BE2C (cell line): ENCODE results near the gene DSCAM.

Source experiments
- DNase-seq: peaks from one replicate; pipeline ENCODE4 v3.0.0-alpha.2; 2020
- H3K27me3 ChIP-seq: fragments of 250-450 bp; sonication (Bioruptor Pico); 2 replicates; pipeline ENCODE4 v1.5.1; 2020; ENCODE audit warnings: mild to moderate bottlenecking
- H3K36me3 ChIP-seq: fragments of 250-450 bp; sonication (Bioruptor Pico); 2 replicates; pipeline ENCODE4 v1.5.1; 2020; ENCODE audit warnings: mild to moderate bottlenecking
- H3K4me1 ChIP-seq: fragments of 250-450 bp; sonication (Bioruptor Pico); 2 replicates; pipeline ENCODE4 v1.5.1; 2020
- H3K4me3 ChIP-seq: 2 replicates; pipeline ENCODE4 v1.5.1; 2011; ENCODE audit warnings: low read depth, low read length
- H3K9me3 ChIP-seq: fragments of 250-450 bp; sonication (Bioruptor Pico); 2 replicates; pipeline ENCODE4 v1.5.1; 2020
- CTCF ChIP-seq: IDR thresholded peaks from 2 replicates; pipeline ENCODE4 v1.5.1; 2012; ENCODE audit warnings: mild to moderate bottlenecking, low read depth, low read length

The DSCAM gene

GRCh38 chr21:40833184-40833583 is 13.8 kb downstream of the DSCAM start:
- no peak overlapping the region for H3K4me3 ChIP-seq
- no peak for TF ChIP-seq CTCF
- no peak for DNase-seq
- H3K4me1 ChIP-seq = no peaks in the 10 kb centered on the region
- H3K9me3 ChIP-seq = no peaks in the 10 kb centered on the region; the same call in 1 of the 2 replicates
- no peaks in the 10 kb centered on the region for H3K36me3 ChIP-seq
- H3K27me3 ChIP-seq = no peaks in the 10 kb centered on the region

GRCh38 chr21:40832316-40832715 is 14.6 kb downstream of the DSCAM start:
- TF ChIP-seq CTCF = no peak
- H3K4me1 ChIP-seq = no peaks in the 10 kb centered on the region
- no peak for DNase-seq
- H3K27me3 ChIP-seq = no peaks in the 10 kb centered on the region
- no peaks in the 10 kb centered on the region; the same call in 1 of the 2 replicates for H3K9me3 ChIP-seq
- H3K4me3 ChIP-seq = no peak overlapping the region
- no peaks in the 10 kb centered on the region for H3K36me3 ChIP-seq

- no peak for DNase-seq
- H3K36me3 ChIP-seq = no peaks in the 10 kb centered on the region
- no peak for TF ChIP-seq CTCF
Observed at GRCh38 chr21:40830836-40831235, 16.1 kb downstream of the DSCAM start.

GRCh38 chr21:40829791-40830190 is 17.2 kb downstream of the DSCAM start:
- Histone ChIP-seq H3K9me3 (no peaks in the 10 kb centered on the region; the same call in 1 of the 2 replicates), H3K36me3 (no peaks in the 10 kb centered on the region), H3K27me3 (no peaks in the 10 kb centered on the region), H3K4me3 (no peak overlapping the region), H3K4me1 (no peaks in the 10 kb centered on the region)
- no peak for DNase-seq
- TF ChIP-seq CTCF = no peak

More at GRCh38 chr21:40830836-40831235, 16.1 kb downstream of the DSCAM start:
- Histone ChIP-seq H3K4me1 (no peaks in the 10 kb centered on the region), H3K27me3 (no peaks in the 10 kb centered on the region), H3K4me3 (no peak overlapping the region), H3K9me3 (no peaks in the 10 kb centered on the region; the same call in 1 of the 2 replicates)

- TF ChIP-seq CTCF = no peak
- DNase-seq = no peak
- Histone ChIP-seq H3K4me1 (no peaks in the 10 kb centered on the region), H3K4me3 (no peak overlapping the region), H3K9me3 (no peaks in the 10 kb centered on the region; the same call in 1 of the 2 replicates), H3K36me3 (no peaks in the 10 kb centered on the region), H3K27me3 (no peaks in the 10 kb centered on the region)
Observed at GRCh38 chr21:40829308-40829707, 17.6 kb downstream of the DSCAM start.

GRCh38 chr21:40827509-40827908 is 19.4 kb downstream of the DSCAM start:
- Histone ChIP-seq H3K4me1 (no peaks in the 10 kb centered on the region), H3K27me3 (no peaks in the 10 kb centered on the region), H3K36me3 (no peaks in the 10 kb centered on the region), H3K4me3 (no peak overlapping the region), H3K9me3 (no peaks in the 10 kb centered on the region; the same call in 1 of the 2 replicates)
- TF ChIP-seq CTCF = no peak
- DNase-seq = no peak
